Erythroblast (primary cell): ENCODE measurements around the gene NUCKS1.

ENCODE experiments used
- GATA1 ChIP-seq: IDR thresholded peaks from 2 replicates; pipeline ENCODE4 v1.6.1; 2011; ENCODE audit warnings: low read depth, mild to moderate bottlenecking, control low read depth, low read length, moderate library complexity
- POLR2A ChIP-seq: IDR thresholded peaks from 2 replicates; pipeline ENCODE4 v1.6.1; 2011; ENCODE audit warnings: mild to moderate bottlenecking, low read length

DNA sequence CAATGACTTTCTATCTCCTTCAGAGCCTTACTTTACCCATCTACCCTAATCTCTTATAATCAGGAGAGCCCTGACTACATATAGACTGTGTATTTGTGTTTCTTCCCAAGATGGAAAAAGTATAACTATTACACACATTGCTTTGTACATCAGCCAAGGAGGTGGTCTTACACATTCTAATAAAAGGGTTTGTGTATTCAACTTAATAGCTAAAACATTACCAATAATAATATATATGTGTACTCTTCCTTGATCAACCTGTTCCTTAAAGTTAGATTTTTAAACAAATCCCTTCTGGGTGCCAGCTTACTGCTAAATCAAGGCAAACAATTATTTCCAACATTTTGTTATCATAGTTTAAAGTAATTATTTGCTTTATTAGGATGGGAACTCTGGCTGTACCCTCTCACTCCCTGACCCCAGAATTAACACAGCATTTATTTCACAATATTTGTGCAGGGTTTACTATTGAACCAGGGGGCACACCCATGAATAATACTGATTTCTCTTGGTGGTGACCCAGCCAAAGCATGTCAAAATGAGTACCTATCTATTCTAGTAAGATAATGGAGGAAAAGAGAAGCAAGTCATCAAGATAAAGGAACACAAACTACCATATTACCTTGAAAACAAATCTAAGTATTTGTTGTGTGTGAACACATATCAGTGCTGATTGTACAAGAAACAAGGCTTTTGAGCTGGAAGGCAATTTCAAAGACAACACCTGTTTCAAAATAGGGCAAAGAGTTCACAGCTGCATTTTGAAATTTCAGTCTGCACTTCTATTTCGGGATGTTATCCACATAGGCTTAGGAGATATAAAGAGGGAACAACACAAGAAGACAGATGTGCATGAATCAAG is 39.5 kb downstream of the NUCKS1 start:
- TF ChIP-seq POLR2A (no peak), GATA1 (no peak)
